ENCODE data around the gene UBE2J2.

Gene UBE2J2

DNA sequence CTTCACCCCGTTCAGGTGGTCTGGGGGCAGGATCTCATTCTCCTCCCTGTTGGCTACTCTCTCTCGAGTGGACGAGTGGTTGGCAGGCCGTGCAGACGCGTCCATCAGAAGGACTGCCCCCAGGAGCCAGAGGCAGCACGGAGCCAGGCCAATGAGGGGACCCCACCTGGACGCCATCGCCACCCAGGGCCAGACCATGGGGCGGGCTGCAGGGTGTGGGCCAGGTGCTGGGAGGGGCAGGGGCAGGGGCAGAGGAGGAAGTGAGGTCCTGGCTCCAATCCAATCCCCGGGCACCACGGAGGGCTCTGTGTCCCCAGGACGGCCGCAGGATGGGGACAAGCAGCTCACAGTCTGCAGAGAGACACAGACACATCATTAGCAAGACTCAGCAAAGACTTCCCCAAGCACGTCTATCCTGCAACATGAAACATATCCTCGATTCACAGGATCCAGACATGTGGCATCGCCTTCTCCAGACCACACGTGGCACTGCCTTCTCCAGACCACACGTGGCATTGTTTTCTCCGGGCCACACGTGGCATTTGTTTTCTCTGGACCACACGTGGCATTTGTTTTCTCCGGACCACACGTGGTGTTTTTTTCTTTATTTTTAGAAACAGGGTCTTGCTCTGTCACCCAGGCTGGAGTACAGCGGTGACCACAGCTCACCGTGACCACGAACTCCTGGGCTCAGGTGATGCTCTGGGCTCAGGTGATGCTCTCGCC, 44.9 kb downstream of the UBE2J2 start:
- no peak for DNase-seq (ENCODE audit: low read depth)
- TF ChIP-seq, protein P1, sequence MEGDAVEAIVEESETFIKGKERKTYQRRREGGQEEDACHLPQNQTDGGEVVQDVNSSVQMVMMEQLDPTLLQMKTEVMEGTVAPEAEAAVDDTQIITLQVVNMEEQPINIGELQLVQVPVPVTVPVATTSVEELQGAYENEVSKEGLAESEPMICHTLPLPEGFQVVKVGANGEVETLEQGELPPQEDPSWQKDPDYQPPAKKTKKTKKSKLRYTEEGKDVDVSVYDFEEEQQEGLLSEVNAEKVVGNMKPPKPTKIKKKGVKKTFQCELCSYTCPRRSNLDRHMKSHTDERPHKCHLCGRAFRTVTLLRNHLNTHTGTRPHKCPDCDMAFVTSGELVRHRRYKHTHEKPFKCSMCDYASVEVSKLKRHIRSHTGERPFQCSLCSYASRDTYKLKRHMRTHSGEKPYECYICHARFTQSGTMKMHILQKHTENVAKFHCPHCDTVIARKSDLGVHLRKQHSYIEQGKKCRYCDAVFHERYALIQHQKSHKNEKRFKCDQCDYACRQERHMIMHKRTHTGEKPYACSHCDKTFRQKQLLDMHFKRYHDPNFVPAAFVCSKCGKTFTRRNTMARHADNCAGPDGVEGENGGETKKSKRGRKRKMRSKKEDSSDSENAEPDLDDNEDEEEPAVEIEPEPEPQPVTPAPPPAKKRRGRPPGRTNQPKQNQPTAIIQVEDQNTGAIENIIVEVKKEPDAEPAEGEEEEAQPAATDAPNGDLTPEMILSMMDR (IDR thresholded peaks at IDR 0.05; ENCODE audit: control insufficient read depth, insufficient read depth, low read depth, low read length, missing control alignments) = no peak
- H3K4me3 ChIP-seq (ENCODE audit: control insufficient read depth, low read depth, low read length) = no peak overlapping the region

DNA sequence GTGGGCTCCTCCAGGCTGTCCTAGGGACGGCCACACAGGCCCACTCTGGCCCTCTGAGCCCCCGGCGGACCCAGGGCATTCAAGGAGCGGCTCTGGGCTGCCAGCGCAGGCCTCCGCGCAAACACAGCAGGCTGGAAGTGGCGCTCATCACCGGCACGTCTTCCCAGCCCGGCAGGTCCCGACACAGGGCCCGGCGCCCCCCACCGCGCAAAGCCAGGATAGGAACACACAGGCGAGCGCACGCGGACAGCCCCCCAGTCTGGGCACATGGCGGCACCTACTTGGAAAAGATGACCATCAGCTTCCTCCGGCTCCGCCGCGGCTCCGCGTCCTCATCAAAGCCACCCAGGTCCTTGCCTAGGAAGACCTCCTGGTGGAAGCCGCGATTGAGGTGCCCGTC, 45.5 kb downstream of the UBE2J2 start:
- TF ChIP-seq, protein P1 (IDR thresholded peaks at IDR 0.05; ENCODE audit: control insufficient read depth, insufficient read depth, low read depth, low read length, missing control alignments) = no peak
- no peak overlapping the region for H3K4me3 ChIP-seq (ENCODE audit: control insufficient read depth, low read depth, low read length)
- no peak for DNase-seq (ENCODE audit: low read depth)

DNA sequence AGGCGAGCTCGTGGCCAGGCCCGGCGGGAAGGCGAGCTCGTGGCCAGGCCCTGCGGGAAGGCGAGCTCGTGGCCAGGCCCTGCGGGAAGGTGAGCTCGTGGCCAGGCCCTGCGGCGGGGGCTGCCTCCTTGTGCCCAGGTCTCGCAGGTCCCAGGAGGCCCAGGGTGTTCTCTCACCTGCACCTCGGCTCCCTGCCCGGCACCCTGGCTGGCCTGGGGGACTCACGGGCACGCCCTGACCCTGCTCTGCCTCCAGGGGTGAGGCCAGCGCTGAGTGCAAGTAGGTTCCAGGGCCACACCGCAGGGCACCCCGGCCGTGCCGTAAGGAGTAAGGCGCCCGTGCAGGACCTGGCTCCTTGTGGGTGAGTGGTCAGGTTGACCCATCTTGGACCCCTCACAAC, 46.3 kb downstream of the UBE2J2 start:
- H3K4me3 ChIP-seq (ENCODE audit: control insufficient read depth, low read depth, low read length) = no peak overlapping the region
- TF ChIP-seq, protein P1 (IDR thresholded peaks at IDR 0.05; ENCODE audit: control insufficient read depth, insufficient read depth, low read depth, low read length, missing control alignments) = no peak
- DNase-seq (ENCODE audit: low read depth) = no peak

DNA sequence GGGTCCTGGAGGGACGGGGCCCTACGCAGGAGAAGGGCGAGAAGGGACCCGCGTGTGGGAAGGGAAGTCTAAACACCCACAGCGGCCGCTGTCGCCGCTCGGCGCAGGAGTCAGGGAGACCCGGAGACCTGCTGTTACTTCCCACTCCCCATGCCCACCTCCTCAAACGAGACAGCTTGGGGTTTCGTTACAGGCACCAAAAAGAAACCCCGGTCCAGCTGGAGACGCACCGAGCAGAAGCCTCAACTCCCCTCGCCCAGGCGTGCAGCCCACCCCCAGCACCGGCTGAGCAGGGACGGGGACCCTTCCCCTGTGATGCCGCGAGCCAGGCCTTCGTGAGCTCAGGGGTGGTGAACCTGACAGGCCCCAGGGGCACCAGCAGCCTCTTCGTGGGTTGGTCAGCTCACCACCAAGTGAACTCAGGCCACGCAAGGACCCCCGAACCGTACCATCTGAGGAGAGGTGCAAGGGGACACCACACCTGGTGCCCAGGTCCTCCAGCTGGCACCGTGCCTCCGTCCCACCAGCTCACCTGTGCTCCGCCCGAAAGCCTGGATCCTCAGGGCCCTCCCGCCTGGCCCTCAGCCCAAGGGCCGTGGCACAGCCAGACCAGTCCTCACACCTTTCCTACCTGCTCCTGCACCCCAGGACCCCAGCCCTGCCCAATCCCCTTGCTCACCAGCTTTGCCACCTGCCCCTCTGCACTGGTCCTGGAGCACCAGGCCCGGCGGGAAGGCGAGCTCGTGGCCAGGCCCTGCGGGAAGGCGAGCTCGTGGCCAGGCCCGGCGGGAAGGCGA, 46.9 kb downstream of the UBE2J2 start:
- no peak overlapping the region for H3K4me3 ChIP-seq (ENCODE audit: control insufficient read depth, low read depth, low read length)
- TF ChIP-seq, protein P1 (IDR thresholded peaks at IDR 0.05; ENCODE audit: control insufficient read depth, insufficient read depth, low read depth, low read length, missing control alignments) = no peak
- no peak for DNase-seq (ENCODE audit: low read depth)

DNA sequence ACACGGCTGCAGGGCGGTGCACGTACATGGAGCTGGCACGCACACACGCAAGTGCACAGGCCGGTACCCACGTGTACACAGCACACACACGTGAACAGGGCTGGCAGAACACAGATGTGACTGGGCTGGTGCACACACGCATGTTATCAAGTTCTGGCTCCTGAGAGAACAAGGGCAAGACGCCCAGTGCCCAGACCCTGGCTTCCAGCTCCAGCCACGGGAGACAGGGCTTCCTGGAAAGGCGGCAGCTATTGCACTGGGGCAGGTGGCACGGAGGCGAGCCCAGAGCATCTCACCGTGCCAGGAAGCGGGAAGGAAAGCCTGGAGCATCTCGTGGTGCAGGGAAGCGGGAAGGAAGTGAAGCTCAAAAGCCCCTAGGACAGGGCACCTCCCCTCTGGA, 47.7 kb downstream of the UBE2J2 start:
- no peak overlapping the region for H3K4me3 ChIP-seq (ENCODE audit: control insufficient read depth, low read depth, low read length)
- DNase-seq (ENCODE audit: low read depth) = no peak
- TF ChIP-seq, protein P1 (IDR thresholded peaks at IDR 0.05; ENCODE audit: control insufficient read depth, insufficient read depth, low read depth, low read length, missing control alignments) = no peak

DNA sequence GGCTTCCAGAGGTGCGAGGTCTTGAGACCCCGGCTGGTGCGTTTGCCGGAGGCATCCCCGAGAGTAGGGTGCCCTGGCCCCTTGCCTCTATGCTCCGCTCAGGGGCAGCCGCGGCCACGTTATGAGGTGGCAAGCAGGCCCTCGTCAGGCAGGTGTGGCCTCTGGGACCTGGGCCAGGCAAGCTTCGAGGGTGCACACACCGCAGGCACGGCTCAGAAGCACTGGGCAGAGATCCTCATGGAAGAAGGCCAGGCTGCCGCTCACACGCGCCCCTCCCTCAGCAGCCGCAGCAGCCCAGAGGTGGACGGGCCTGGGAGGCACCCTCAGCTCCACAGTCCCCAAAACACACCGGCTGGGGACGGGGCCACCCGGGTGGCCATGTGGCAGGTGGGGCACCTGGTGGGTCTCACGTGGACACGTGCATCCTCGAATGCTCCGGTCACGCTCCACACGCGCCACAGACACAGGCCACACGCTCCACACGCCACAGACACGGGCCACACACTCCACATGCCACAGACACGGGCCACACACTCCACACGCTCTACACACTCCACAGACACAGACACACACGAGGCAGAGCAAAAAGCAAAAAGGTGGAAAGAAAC, 48.3 kb downstream of the UBE2J2 start:
- DNase-seq (ENCODE audit: low read depth) = no peak
- TF ChIP-seq, protein P1 (IDR thresholded peaks at IDR 0.05; ENCODE audit: control insufficient read depth, insufficient read depth, low read depth, low read length, missing control alignments) = no peak

More for the DNA sequence above, 48.3 kb downstream of the UBE2J2 start:
- H3K4me3 ChIP-seq (ENCODE audit: control insufficient read depth, low read depth, low read length) = no peak overlapping the region
